Type B pancreatic cell (in vitro differentiated cells): Measurements from ENCODE around the gene OPA3. TPM values are rescaled to one million over a fixed set of nuclear protein-coding genes. Genes with fewer than 3 reads are reported as not detected.

Experiments used
- DNase-seq: peaks from one replicate; pipeline ENCODE4 v3.0.0; 2021; ENCODE audit warnings: mixed read lengths; ENCODE audit not compliant: unreplicated experiment; ENCODE audit errors: extremely low spot score
- H3K27ac Mint-ChIP-seq: 2 replicates; pipeline ENCODE4 v1.8.0; 2021; ENCODE audit warnings: mild to moderate bottlenecking, mixed read lengths
- H3K27me3 Mint-ChIP-seq: 2 replicates; pipeline ENCODE4 v1.8.0; 2021; ENCODE audit warnings: mixed read lengths
- H3K36me3 Mint-ChIP-seq: 2 replicates; pipeline ENCODE4 v1.8.0; 2021; ENCODE audit warnings: mixed read lengths
- H3K4me1 Mint-ChIP-seq: one replicate; pipeline ENCODE4 v1.8.0; 2021; ENCODE audit warnings: mixed read lengths; ENCODE audit not compliant: unreplicated experiment
- H3K4me3 Mint-ChIP-seq: 2 replicates; pipeline ENCODE4 v1.8.0; 2021; ENCODE audit warnings: mild to moderate bottlenecking, mixed read lengths
- H3K9me3 Mint-ChIP-seq: 2 replicates; pipeline ENCODE4 v1.8.0; 2021; ENCODE audit warnings: mixed read lengths
- total RNA-seq: library from RNA; stranded (reverse); gene quantifications from 2 replicates; pipeline ENCODE4 v1.2.1, GENCODE V29; 2021; ENCODE audit warnings: low replicate concordance
- TF ChIP-seq, protein P1 (sequence below): fragments of 200-600 bp; sonication (generic); conservative IDR thresholded peaks from 2 replicates; pipeline ENCODE4 v1.5.0; 2021; ENCODE audit warnings: antibody characterized with exemption, mild to moderate bottlenecking

OPA3 gene
- total RNA-seq, 1 donor from 2014 or later: 10.1 TPM

DNA sequence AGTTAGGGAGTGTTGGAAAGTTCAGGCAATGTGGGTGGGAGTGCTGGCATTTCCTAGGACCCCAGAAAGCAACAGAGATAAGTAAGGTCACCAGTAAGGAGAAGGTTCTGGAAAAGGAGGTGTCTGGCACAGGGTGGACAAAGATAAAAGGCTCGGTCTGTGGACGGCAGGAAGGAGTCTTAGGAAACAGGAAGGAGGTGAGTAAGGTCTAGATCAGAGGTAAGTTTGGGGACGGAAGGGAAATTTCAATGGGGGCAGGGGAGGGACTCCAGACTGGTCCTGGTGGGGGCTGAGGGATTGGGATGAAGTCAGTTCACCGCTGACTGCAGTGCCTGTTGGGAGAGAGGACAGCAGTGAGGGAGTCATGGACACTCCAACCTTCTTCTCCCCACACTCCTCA, 7.8 kb upstream of the OPA3 start:
- H3K4me3 Mint-ChIP-seq: no peak overlapping the region
- H3K4me1 Mint-ChIP-seq: peaks cover 2% of the 10 kb centered on the region
- H3K36me3 Mint-ChIP-seq: no peaks in the 10 kb centered on the region
- no peak for DNase-seq
- H3K9me3 Mint-ChIP-seq: no peaks in the 10 kb centered on the region
- TF ChIP-seq, protein P1, sequence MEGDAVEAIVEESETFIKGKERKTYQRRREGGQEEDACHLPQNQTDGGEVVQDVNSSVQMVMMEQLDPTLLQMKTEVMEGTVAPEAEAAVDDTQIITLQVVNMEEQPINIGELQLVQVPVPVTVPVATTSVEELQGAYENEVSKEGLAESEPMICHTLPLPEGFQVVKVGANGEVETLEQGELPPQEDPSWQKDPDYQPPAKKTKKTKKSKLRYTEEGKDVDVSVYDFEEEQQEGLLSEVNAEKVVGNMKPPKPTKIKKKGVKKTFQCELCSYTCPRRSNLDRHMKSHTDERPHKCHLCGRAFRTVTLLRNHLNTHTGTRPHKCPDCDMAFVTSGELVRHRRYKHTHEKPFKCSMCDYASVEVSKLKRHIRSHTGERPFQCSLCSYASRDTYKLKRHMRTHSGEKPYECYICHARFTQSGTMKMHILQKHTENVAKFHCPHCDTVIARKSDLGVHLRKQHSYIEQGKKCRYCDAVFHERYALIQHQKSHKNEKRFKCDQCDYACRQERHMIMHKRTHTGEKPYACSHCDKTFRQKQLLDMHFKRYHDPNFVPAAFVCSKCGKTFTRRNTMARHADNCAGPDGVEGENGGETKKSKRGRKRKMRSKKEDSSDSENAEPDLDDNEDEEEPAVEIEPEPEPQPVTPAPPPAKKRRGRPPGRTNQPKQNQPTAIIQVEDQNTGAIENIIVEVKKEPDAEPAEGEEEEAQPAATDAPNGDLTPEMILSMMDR: no peak
- peaks cover 64% of the 10 kb centered on the region for H3K27me3 Mint-ChIP-seq
- H3K27ac Mint-ChIP-seq: no peak overlapping the region

DNA sequence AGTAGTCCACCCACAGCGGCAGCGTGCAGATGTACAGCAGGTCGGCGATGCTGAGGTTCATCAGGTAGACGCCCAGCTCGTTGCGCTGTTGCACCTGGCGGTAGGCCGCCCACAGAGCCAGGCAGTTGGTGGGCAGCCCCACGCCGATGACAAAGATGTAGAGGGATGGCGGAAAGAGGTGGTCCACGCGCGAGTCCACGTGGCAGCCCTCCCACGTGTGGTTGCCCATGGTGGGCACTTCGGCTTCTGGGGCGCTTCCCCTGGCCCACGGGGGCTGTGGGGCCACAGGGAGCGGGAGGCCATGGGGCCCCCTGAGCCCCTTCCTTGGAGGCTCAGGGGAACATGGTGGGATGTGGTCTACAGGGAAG, 7.0 kb upstream of the OPA3 start:
- H3K27ac Mint-ChIP-seq: no peak overlapping the region
- no peaks in the 10 kb centered on the region for H3K36me3 Mint-ChIP-seq
- peaks cover 56% of the 10 kb centered on the region for H3K27me3 Mint-ChIP-seq
- no peaks in the 10 kb centered on the region for H3K9me3 Mint-ChIP-seq
- no peaks in the 10 kb centered on the region for H3K4me1 Mint-ChIP-seq
- H3K4me3 Mint-ChIP-seq: no peak overlapping the region
- no peak for DNase-seq
- TF ChIP-seq, protein P1: no peak

DNA sequence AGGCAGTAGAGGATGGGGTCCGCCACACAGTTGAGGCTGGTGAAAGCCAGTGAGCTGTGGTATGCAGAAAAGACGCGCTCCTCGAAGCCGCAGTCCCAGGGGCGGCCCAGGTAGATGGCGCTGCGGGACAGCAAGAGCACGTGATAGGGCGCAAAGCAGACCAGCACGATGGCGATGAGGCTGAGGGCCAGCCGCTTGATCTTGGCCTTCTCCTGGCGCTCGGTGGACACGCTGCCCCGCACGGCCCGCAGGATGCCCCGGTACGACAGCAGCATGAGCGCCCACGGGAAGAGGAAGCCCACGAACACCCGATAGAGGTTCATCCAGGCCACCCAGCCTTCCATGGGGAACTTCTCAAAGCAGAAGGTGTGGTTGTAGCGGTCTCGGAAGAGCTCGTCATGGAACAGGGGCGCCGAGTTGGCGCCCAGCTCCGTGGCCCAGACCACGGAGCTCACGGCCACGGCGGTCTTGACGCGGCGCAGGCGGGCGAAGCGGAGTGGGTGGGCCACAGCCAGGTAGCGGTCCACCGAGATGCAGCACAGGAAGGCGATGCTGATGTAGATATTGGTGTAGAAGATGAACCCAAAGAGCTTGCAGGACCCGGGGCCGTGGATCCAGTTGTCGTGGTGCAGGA, 6.5 kb upstream of the OPA3 start:
- Mint-ChIP-seq H3K36me3 (no peaks in the 10 kb centered on the region), H3K4me3 (no peak overlapping the region), H3K27ac (no peak overlapping the region), H3K4me1 (no peaks in the 10 kb centered on the region), H3K9me3 (no peaks in the 10 kb centered on the region), H3K27me3 (peaks cover 51% of the 10 kb centered on the region)
- DNase-seq: no peak
- TF ChIP-seq, protein P1: peak; percentile 51

DNA sequence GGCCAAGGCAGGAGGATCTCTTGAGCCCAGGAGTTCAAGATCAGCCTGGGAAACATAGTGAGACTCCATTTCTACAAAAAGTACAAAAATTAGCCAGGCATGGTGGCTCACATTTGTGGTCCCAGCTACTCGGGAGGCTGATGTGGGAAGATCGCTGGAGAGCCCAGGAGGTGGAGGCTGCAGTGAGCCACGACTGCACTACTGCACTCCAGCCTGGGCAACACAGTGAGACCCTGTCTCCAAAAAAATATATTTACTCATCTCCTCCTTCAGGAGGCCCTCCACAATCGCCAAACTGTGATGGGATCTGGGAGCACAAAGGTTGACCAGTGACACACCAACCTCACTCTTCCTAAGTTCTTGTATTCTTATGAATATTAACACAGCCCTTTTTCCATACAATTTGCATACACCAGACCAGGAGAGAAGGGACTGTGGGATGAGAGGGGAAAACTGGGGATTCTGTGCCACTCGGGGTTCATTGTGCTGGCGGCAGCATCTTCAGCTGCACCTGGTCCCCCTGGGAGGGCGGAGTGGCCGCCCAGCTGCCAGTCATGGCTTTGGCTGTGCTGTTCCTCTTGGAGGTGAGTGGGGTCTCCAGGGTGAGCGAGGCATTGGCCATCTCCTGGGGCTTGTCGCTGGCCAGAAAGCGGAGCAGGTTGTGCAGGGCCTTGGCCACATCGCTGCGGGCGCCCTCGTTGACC, 5.8 kb upstream of the OPA3 start:
- TF ChIP-seq, protein P1: no peak
- no peak overlapping the region for H3K27ac Mint-ChIP-seq
- no peaks in the 10 kb centered on the region for H3K36me3 Mint-ChIP-seq
- no peak for DNase-seq
- no peaks in the 10 kb centered on the region for H3K4me1 Mint-ChIP-seq
- H3K27me3 Mint-ChIP-seq: peaks cover 45% of the 10 kb centered on the region
- no peaks in the 10 kb centered on the region for H3K9me3 Mint-ChIP-seq
- H3K4me3 Mint-ChIP-seq: no peak overlapping the region

DNA sequence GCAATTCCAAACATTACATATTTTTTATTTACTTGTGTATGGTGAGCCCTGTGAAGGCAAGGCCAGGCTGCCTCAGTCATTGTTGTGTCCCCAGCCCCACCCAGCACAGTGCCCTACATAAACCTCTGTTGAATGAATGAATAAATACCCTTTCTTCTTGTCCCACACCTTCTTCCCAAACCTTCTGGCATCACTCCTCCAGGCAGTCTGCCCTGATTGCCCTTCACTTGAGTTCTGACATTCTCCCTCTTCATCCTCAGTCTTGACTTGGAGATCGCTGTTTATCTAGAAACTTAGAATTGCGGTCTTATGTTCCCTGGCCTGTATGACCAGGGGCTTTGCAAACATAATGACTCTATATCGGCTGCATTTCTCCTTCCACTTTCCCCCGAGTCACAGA, 5.2 kb upstream of the OPA3 start:
- H3K4me3 Mint-ChIP-seq: no peak overlapping the region

More for the DNA sequence above, 5.2 kb upstream of the OPA3 start:
- H3K4me1 Mint-ChIP-seq: no peaks in the 10 kb centered on the region
- no peak overlapping the region for H3K27ac Mint-ChIP-seq
- TF ChIP-seq, protein P1: no peak
- DNase-seq: no peak
- H3K36me3 Mint-ChIP-seq: no peaks in the 10 kb centered on the region
- peaks cover 42% of the 10 kb centered on the region for H3K27me3 Mint-ChIP-seq
- no peaks in the 10 kb centered on the region for H3K9me3 Mint-ChIP-seq
